Cardiac fibroblast (primary cell): ENCODE data around the gene EHD4.

Source experiments
- DNase-seq, 2 donors: peaks; one replicate each; pipeline versions ENCODE4 v3.0.0 to v3.0.0-alpha.2; 2010; ENCODE audit warnings: low read depth in 2 of 2
- H3K4me3 ChIP-seq, 2 donors: replicated peaks in 1 of 2; 1 replicate in 1 of 2; 2 replicates in 1 of 2; pipeline ENCODE4 v1.5.1; 2011; ENCODE audit warnings: low read depth in 2 of 2, low read length in 2 of 2, mild to moderate bottlenecking in 2 of 2, moderate library complexity in 1 of 2
- CTCF ChIP-seq: IDR thresholded peaks from one replicate; pipeline ENCODE4 v1.5.1; 2011; ENCODE audit warnings: low read depth, mild to moderate bottlenecking, low read length, inconsistent platforms

EHD4 gene

GRCh38 chr15:41917767-41918430, 54.5 kb downstream of the EHD4 start:
- no peak for TF ChIP-seq CTCF
- peak; percentile 68 to 75 for DNase-seq
- H3K4me3 ChIP-seq = no peak overlapping the region

- DNase-seq = no peak
- no peak for TF ChIP-seq CTCF
- no peak overlapping the region for H3K4me3 ChIP-seq
These were observed 56.9 kb downstream of the EHD4 start for GRCh38 chr15:41915255-41915994.

- H3K4me3 ChIP-seq = no peak overlapping the region
- DNase-seq = no peak
- no peak for TF ChIP-seq CTCF
These were observed 57.9 kb downstream of the EHD4 start for GRCh38 chr15:41914411-41914810.

- no peak for TF ChIP-seq CTCF
- no peak for DNase-seq
- H3K4me3 ChIP-seq = no peak overlapping the region
These were observed 59.1 kb downstream of the EHD4 start for GRCh38 chr15:41913256-41913655.

GRCh38 chr15:41911691-41912345, 60.5 kb downstream of the EHD4 start:
- DNase-seq = no peak
- no peak for TF ChIP-seq CTCF
- H3K4me3 ChIP-seq = no peak overlapping the region

GRCh38 chr15:41908736-41909461, 63.5 kb downstream of the EHD4 start:
- H3K4me3 ChIP-seq = no peak overlapping the region
- no peak for DNase-seq
- TF ChIP-seq CTCF = no peak
